Progenitor cell of endocrine pancreas (in vitro differentiated cells): ENCODE data around the gene RERE. TPM values are rescaled to one million over a fixed set of nuclear protein-coding genes. Genes with fewer than 3 reads are reported as not detected.
"Not testable (repeated sequence)": the region's sequence is repeated elsewhere in the genome, so short reads cannot be mapped to it uniquely, and the experiment has no call there.

Source experiments
- DNase-seq: peaks from one replicate; pipeline ENCODE4 v3.0.0; 2021; ENCODE audit warnings: low spot score; ENCODE audit not compliant: unreplicated experiment
- H3K27ac Mint-ChIP-seq: 2 replicates; pipeline ENCODE4 v1.8.0; 2021; ENCODE audit warnings: mild to moderate bottlenecking, moderate library complexity, mixed read lengths
- H3K27me3 Mint-ChIP-seq: 2 replicates; pipeline ENCODE4 v1.8.0; 2021; ENCODE audit warnings: mixed read lengths
- H3K36me3 Mint-ChIP-seq: 2 replicates; pipeline ENCODE4 v1.8.0; 2022; ENCODE audit warnings: mixed read lengths; ENCODE audit not compliant: insufficient read depth
- H3K4me1 Mint-ChIP-seq: 2 replicates; pipeline ENCODE4 v1.8.0; 2021; ENCODE audit warnings: low read depth, mixed read lengths
- H3K4me3 Mint-ChIP-seq: 2 replicates; pipeline ENCODE4 v1.8.0; 2021; ENCODE audit warnings: low read depth, mild to moderate bottlenecking, moderate library complexity, mixed read lengths
- H3K9me3 Mint-ChIP-seq: 2 replicates; pipeline ENCODE4 v1.8.0; 2021; ENCODE audit warnings: low read depth, mixed read lengths
- CTCF ChIP-seq: fragments of 200-600 bp; sonication (generic); IDR thresholded peaks from one replicate; pipeline ENCODE4 v1.5.0; 2021; ENCODE audit warnings: antibody characterized with exemption, mild to moderate bottlenecking; ENCODE audit not compliant: unreplicated experiment
- total RNA-seq: library from RNA; stranded (reverse); gene quantifications from 2 replicates; pipeline ENCODE4 v1.2.1, GENCODE V29; 2021

RERE gene
- total RNA-seq, 1 donor from 2014 or later = 329 TPM

DNA sequence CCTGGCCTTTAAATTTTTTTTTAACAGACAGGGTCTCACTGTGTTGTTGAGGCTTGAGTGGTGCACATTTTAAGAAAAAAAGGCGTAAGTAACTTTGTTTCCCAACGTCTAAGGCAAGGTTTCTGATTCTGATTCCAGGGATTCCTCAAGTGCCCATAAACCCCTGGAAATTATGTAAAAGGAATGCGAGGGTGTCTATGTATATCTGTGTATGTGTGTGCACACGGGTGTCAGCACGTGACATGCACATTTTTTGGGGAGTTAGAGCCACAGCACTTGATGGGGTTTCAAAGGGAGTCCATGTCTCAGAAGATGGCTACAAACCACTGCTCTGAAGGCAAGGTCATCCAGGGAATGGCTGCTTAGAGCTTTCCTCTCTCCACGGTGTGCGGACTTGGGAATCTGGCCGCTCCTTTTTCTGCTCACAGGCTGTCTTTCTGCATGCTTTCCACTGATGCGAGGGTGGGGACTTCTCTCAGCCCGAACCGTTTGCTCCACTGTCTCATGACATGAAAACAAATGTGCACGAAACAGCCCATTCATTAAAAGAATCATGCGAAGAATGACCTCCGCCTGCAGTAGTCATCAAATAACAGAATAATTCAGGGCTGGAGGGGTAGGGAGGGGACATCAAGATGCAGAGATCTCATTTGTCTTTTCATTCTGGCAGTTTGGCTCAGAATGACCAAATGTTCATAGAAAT lies 18.7 kb upstream of the RERE start:
- Mint-ChIP-seq H3K4me3 (no peak overlapping the region), H3K27ac (no peak overlapping the region), H3K36me3 (no peaks in the 10 kb centered on the region)

DNA sequence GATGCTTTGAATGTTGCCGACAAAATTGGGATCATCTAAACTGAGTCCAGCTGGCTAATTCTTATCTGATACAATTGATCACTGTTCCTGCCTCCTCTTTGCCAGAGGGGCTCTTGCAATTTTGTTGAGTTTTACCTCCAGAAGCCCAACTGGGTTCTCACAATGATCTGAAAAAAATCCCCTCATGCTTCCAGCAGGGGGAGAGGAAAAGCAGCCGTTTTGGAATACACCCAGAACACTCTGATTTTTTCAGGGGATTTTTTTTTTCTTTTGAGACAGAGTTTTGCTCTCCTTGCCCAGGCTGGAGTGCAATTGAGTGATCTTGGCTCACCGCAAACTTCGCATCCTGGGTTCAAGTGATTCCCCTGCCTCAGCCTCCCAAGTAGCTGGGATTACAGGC lies 13.9 kb upstream of the RERE start:
- DNase-seq = no peak
- peak; percentile 52 for TF ChIP-seq CTCF
- no peaks in the 10 kb centered on the region for H3K36me3 Mint-ChIP-seq

More for the DNA sequence above, 18.7 kb upstream of the RERE start:
- H3K4me1 Mint-ChIP-seq = no peaks in the 10 kb centered on the region
- H3K27me3 Mint-ChIP-seq = no peaks in the 10 kb centered on the region
- no peak for TF ChIP-seq CTCF
- DNase-seq = no peak
- H3K9me3 Mint-ChIP-seq = no peaks in the 10 kb centered on the region

DNA sequence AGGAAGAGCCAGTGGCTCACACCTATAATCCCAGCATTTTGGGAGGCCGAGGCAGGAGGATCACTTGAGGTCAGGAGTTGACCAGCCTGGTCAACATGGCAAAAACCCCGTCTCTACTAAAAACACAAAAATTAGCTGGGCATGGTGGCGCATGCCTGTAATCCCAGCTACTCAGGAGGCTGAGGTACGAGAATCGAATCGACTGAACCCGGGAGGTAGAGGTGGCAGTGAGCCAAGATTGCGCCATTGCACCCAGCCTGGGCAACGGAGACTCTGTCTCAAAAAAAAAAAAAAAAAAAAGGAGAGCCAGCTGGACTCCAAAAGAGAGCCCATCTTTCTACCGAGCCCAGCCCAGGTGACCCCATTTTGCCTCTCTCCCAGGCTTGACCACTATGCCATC lies 13.3 kb upstream of the RERE start:
- not testable (repeated sequence) for H3K4me1 Mint-ChIP-seq, H3K27ac Mint-ChIP-seq, H3K4me3 Mint-ChIP-seq

More for the DNA sequence above, 13.9 kb upstream of the RERE start:
- H3K27ac Mint-ChIP-seq = no peak overlapping the region
- no peak overlapping the region for H3K4me3 Mint-ChIP-seq
- no peaks in the 10 kb centered on the region for H3K27me3 Mint-ChIP-seq
- peaks cover 9% of the 10 kb centered on the region for H3K4me1 Mint-ChIP-seq
- no peaks in the 10 kb centered on the region for H3K9me3 Mint-ChIP-seq

DNA sequence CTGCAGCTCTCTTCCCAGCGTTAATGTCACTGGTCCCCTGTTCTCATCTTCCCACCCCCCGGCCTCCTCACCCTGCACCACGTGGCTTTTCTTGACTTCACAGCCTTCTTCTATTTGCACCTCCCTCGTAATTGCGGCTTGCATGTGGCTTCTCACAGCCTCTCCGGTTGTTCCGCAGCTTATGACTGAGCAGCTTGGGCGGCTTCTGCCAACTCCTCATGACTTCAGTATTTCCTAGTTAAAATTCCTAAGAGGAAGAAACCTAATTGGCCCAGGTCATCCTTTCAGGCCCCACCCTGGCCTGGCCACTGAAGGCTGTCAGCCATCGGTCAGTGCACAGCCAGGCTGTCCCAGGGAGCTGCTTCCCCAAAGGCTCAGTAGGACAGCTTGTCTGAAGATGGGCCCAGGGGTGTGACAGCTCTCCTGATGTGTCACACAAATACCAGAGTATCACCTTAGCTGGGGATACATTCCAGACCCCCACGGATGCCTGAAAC lies 8.6 kb upstream of the RERE start:
- no peak for DNase-seq
- no peaks in the 10 kb centered on the region for H3K36me3 Mint-ChIP-seq
- peak overlapping the region; percentile 37 for H3K27ac Mint-ChIP-seq
- H3K27me3 Mint-ChIP-seq = no peaks in the 10 kb centered on the region
- TF ChIP-seq CTCF = no peak
- no peaks in the 10 kb centered on the region for H3K9me3 Mint-ChIP-seq
- H3K4me1 Mint-ChIP-seq = peaks cover 27% of the 10 kb centered on the region
- H3K4me3 Mint-ChIP-seq = no peak overlapping the region

More for the DNA sequence above, 13.3 kb upstream of the RERE start:
- not testable (repeated sequence) for H3K36me3 Mint-ChIP-seq, DNase-seq, H3K9me3 Mint-ChIP-seq, H3K27me3 Mint-ChIP-seq

GRCh38 chr1:8823295-8823664 lies 5.8 kb upstream of the RERE start:
- TF ChIP-seq CTCF = no peak
- peaks cover 22% of the 10 kb centered on the region for H3K4me1 Mint-ChIP-seq

More at GRCh38 chr1:8823295-8823664, 5.8 kb upstream of the RERE start:
- Mint-ChIP-seq H3K36me3 (no peaks in the 10 kb centered on the region), H3K27ac (peak overlapping the region; percentile 92), H3K27me3 (no peaks in the 10 kb centered on the region), H3K4me3 (no peak overlapping the region), H3K9me3 (no peaks in the 10 kb centered on the region)
- DNase-seq = no peak
